GM21390 (cell line): ENCODE data around the gene DEPDC1B.
A peak's percentile ranks its signal among the peaks of the same experiment; 100 is the strongest.
"Not testable (repeated sequence)": the region's sequence is repeated elsewhere in the genome, so short reads cannot be mapped to it uniquely, and the experiment has no call there.

ENCODE experiments used
- ATAC-seq: cut with Tn5 transposase; IDR thresholded peaks from one replicate; pipeline ENCODE4 v1.9.1; 2021; ENCODE audit not compliant: unreplicated experiment

DEPDC1B gene

DNA sequence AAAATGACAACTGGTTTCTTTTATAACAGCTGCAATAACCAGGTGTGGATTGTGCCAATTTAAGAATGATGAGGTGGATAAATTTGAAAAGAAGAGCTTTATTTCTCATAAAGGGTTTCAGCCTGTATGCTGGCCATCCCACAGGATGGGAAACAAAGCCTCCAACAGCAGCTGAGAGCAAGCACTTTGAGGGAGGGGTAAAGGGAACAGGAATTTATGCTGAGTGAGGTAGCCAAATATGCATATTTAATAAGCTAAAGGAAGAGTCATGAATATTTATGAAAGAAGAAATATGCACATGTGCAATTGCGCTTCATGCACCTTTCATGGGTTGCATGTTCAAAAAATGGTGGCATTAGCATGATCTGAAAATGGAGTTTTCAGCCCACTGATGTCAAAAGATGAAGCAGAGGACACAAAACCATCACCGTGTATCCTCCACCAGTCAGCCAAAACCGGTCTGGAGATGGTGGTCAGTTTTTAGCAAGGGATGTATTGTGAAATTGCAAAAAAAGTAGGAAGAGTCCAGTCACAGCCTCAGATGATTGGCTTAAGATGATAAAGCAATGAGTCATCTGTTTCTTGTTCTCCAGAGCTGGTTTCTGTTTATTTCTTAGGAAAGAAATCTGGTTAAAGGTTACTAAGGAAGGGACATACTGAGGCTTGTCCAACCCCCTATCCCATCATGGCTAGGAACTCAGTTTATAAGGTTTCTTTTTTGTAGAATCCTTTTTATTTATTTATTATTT, 47.9 kb downstream of the DEPDC1B start:
- ATAC-seq: no peak

GRCh38 chr5:60649288-60649917, 50.6 kb downstream of the DEPDC1B start:
- peak; percentile 69 for ATAC-seq

GRCh38 chr5:60648175-60648574, 51.8 kb downstream of the DEPDC1B start:
- ATAC-seq: no peak

GRCh38 chr5:60640901-60641300, 59.1 kb downstream of the DEPDC1B start:
- no peak for ATAC-seq

DNA sequence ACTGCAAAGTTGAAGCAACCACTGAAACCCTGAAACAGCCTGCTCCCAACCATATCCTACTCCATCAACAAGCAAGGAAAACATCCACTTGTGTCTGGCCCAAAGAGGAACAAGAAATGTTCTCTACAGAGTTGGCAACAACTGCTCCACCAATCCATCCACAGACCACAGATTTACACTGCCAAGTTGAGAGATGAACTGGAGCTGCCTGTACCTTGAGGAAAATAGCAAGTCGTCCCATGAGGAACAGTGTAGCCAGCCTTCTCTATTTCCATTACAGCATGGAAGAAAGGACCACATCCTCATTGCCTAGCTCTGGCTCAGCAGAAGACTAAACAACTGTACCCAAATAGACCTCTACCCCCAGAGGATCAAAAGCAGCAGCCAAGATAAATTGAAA, 60.4 kb downstream of the DEPDC1B start:
- ATAC-seq: no peak

DNA sequence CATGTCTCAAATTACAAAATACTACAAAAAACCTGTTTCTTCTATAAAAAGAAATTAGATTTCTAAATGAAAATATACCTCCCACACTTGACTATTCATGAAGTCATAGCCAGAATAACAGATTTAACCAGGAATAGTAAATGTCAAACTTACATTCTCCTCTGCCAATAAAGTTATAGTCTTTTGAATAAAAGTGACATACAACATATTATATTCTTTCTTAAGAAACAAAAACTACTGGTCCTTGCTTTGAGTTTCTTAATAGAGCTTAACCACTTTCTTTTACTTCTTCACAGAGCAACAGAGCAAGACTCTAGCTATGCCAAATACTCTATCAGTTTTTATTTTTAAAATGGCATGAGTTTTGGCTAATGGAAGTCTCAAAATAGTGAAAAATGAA, 61.7 kb downstream of the DEPDC1B start:
- no peak for ATAC-seq

DNA sequence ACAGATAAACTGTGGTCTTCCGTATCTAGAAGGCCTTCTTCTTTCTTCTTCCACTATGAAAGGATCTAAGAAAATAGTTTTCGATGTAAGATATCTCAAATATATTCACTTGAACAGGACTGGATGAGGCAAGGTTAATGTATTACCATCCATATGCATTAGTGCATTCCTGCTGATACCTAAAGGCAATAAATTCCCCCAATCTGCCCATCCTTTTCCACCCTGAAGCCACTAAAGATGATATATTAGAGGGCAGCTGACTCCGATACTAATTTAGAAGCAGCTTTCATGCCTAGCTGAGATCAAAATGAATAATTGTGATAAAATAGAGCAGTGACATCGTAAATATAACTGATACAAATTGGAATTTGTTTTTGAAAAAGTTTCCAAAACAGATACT, 63.3 kb downstream of the DEPDC1B start:
- no peak for ATAC-seq

GRCh38 chr5:60636001-60636400, 64.0 kb downstream of the DEPDC1B start:
- ATAC-seq: no peak

DNA sequence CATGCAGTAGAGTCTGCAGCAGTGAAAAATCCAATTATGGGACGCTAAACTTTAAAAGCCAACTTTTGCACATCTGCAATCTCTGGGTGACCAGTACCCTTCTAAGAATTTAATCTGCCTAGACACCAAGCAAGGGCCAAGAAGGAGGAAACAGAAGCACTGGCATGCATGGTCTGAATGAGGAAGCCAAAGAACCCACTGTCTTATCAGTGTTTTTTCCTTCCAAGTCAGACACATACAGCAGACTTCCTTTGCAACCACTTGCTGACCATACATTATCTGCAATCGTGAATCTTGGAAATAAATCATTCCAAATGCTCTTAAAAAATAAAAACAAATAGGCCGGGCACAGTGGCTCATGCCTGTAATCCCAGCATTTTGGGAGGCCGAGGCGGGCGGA, 65.9 kb downstream of the DEPDC1B start:
- ATAC-seq: no peak

GRCh38 chr5:60633341-60633740, 66.6 kb downstream of the DEPDC1B start:
- ATAC-seq: no peak

DNA sequence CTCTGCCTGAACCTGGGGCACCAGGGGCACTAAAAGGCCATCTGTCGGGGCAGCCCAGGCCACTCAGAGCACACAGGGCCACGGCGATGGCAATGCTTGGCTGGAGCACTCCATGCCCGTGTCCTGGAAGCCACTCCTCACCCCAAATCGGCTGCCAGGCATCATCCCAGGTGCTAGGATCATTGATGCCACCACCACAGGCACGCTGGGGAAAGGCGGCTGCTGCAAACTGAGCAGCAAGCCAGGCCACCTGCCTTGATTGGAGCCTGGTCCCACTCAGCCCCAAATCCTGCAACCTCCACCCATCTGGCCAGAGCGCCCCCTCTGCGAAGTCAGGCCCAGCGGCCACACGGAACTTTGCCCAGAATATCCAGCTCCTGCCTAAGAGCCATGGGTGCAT, 67.8 kb downstream of the DEPDC1B start:
- ATAC-seq: no peak

GRCh38 chr5:60630836-60631235, 69.1 kb downstream of the DEPDC1B start:
- ATAC-seq: no peak

GRCh38 chr5:60630179-60630578, 69.8 kb downstream of the DEPDC1B start:
- no peak for ATAC-seq

DNA sequence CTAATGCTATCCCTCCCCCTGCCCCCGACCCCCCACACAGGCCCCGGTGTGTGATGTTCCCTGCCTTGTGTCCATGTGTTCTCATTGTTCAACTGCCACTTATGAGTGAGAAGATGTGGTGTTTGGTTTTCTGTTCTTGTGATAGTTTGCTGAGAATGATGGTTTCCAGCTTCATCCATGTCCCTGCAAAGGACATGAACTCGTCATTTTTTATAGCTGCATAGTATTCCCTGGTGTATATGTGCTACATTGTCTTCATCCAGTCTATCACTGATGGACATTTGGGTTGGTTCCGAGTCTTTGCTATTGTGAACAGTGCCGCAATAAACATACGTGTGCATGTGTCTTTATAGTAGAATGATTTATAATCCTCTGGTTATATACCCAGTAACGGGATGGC, 75.1 kb downstream of the DEPDC1B start:
- ATAC-seq: not testable (repeated sequence)

- ATAC-seq: not testable (repeated sequence)
Measured at GRCh38 chr5:60620752-60621151, 79.2 kb downstream of the DEPDC1B start.

- peak; percentile 66 for ATAC-seq
Measured at GRCh38 chr5:60613826-60614225, 86.1 kb downstream of the DEPDC1B start.

DNA sequence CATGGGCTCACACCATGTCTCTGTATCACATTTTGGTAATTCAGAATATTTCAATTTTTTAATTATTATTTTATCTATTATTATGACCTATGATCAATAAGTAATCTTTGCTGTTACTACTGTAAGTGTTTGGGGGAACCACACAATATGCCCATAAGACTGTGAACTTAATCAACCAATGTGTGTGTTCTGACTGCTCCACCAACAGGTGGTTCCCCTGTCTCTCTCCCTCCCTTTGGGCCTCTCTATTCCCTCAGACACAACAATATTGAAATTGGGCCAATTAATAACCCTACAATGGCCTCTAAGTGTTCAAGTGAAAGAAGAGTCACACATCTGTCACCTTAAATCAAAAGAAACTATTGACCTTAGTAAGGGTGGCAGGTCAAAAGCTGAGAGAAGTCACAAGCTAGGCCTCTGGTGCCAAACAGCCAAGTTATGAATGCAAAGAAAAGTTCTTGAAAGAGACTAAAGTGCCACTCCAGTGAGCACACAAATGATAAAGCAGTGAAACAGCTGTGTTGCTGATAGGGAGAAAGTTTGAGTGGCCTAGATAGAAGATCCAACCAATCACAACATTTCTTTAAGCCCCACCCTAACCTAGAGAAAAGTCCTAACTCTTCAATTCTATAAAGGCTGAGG, 88.7 kb downstream of the DEPDC1B start:
- no peak for ATAC-seq

- no peak for ATAC-seq
Measured at GRCh38 chr5:60604771-60605170, 95.2 kb downstream of the DEPDC1B start.

GRCh38 chr5:60598424-60598823, 101.5 kb downstream of the DEPDC1B start:
- ATAC-seq: peak; percentile 51

GRCh38 chr5:60597572-60598320, 102.2 kb downstream of the DEPDC1B start:
- peak; percentile 85 for ATAC-seq

GRCh38 chr5:60594715-60595477, 105.1 kb downstream of the DEPDC1B start:
- no peak for ATAC-seq
